ENCODE measurements around the gene PPP1R1B. TPM values are rescaled to one million over a fixed set of nuclear protein-coding genes. Genes with fewer than 3 reads are reported as not detected.

Gene PPP1R1B
- total and polyA plus RNA-seq, 2 donors (not counting 1 experiment from before 2014, with no cell fraction given), result not detected

- H2AFZ ChIP-seq (ENCODE audit: insufficient read depth, low read depth, low read length, poor library complexity, severe bottlenecking), result peak overlapping the region; percentile 69
- H3K4me2 ChIP-seq (replicated peaks; ENCODE audit: low read depth, low read length, poor library complexity, severe bottlenecking), result peak overlapping the region; percentile 76
- peaks cover 31 to 51% of the 10 kb centered on the region in 2 donors for H3K4me1 ChIP-seq (ENCODE audit: control insufficient read depth in 2 of 2, insufficient read depth in 2 of 2, low read length in 2 of 2)
- H3K27me3 ChIP-seq (replicated peaks in 1 of 4; ENCODE audit: control extremely low read depth in 1 of 4, control insufficient read depth in 3 of 4, insufficient read depth in 4 of 4, low read length in 3 of 4), result peaks cover 0 to 29% (median 9%) of the 10 kb centered on the region in 4 experiments
- peak overlapping the region; percentile 8 for H3K9ac ChIP-seq (ENCODE audit: low read length)
- H3K79me2 ChIP-seq (ENCODE audit: control insufficient read depth, insufficient read depth, low read length), result peaks cover 7% of the 10 kb centered on the region
- DNase-seq, result peak; percentile 92
- Mint-ChIP-seq H3K9me3 (ENCODE audit: insufficient read depth) (no peaks in the 10 kb centered on the region), H3K27me3 (peaks cover 7% of the 10 kb centered on the region), H3K4me1 (peaks cover 32% of the 10 kb centered on the region), H3K4me3 (peak overlapping the region; percentile 84), H3K27ac (peak overlapping the region; percentile 75)
- POLR2A ChIA-PET, result interaction anchor here (0.6 to 1.2 kb wide), 3 partner anchors 46 to 359 kb away, joined by 3 read pairs; partner anchors contain the start of genes PNMT and PSMD3
- peak; percentile 76 for ATAC-seq (ENCODE audit: low read depth)
- no peaks in the 10 kb centered on the region for H4K20me1 ChIP-seq (ENCODE audit: control insufficient read depth, insufficient read depth, low read length, poor library complexity, severe bottlenecking)
- H3K27ac ChIP-seq (ENCODE audit: low read length in 2 of 2), result no peak overlapping the region
- TF ChIP-seq CTCF (IDR thresholded peaks at IDR 0.05), result peak; percentile 100
- no peak for TF ChIP-seq EZH2 (IDR thresholded peaks at IDR 0.05; ENCODE audit: borderline replicate concordance, insufficient read depth, low read depth, low read length, poor library complexity, severe bottlenecking)
- H3K9me3 ChIP-seq (ENCODE audit: control extremely low read depth in 1 of 3, control insufficient read depth in 2 of 3, insufficient read depth in 1 of 3, low read length in 2 of 3), result no peaks in the 10 kb centered on the region
- no peaks in the 10 kb centered on the region for H3K36me3 ChIP-seq (replicated peaks in 1 of 2; ENCODE audit: control extremely low read depth in 1 of 2, control insufficient read depth in 1 of 2, extremely low read depth in 1 of 2, insufficient read depth in 2 of 2, low read length in 1 of 2)
- intact Hi-C loops (cut with micrococcal nuclease), result loop anchor here (1.0 to 5.0 kb wide), 9 partner anchors 47 to 415 kb away; partner anchors contain the start of genes IKZF3, LRRC3C, MIEN1 and ORMDL3
- CTCF ChIA-PET, result interaction anchor here (0.6 to 13.0 kb wide), 78 partner anchors 11 to 774 kb away, joined by 3 to 262 read pairs (median 4); partner anchors contain the start of genes IKZF3, MED1, MED24 and MIEN1
- WGBS (ENCODE audit: insufficient coverage), result 14% methylated on average over 22 of the region's 26 CpGs
- peak overlapping the region in 4 of 5 experiments; percentile 14 to 38 (median 29) for H3K4me3 ChIP-seq (ENCODE audit: control extremely low read depth in 1 of 5, extremely low read depth in 1 of 5, insufficient read depth in 1 of 5, low read depth in 2 of 5, low read length in 4 of 5)
Measured at GRCh38 chr17:39621523-39622379, 5.0 kb upstream of the PPP1R1B start.

Measured in B cell (primary cell).